VCaP (cell line): ENCODE data around the gene DLG2.

Experiments used
- H3K27ac ChIP-seq: fragments of 450-650 bp; 2 replicates; pipeline ENCODE4 v1.5.1; 2017
- TF ChIP-seq, protein P1 (sequence below): fragments of 450-650 bp; conservative IDR thresholded peaks from 2 replicates; pipeline ENCODE4 v1.5.1; 2017; ENCODE audit warnings: mild to moderate bottlenecking, moderate library complexity

The DLG2 gene

GRCh38 chr11:83471831-83472727, 2155.1 kb downstream of the DLG2 start:
- H3K27ac ChIP-seq = no peak overlapping the region

GRCh38 chr11:83467837-83468236, 2159.3 kb downstream of the DLG2 start:
- TF ChIP-seq, protein P1, sequence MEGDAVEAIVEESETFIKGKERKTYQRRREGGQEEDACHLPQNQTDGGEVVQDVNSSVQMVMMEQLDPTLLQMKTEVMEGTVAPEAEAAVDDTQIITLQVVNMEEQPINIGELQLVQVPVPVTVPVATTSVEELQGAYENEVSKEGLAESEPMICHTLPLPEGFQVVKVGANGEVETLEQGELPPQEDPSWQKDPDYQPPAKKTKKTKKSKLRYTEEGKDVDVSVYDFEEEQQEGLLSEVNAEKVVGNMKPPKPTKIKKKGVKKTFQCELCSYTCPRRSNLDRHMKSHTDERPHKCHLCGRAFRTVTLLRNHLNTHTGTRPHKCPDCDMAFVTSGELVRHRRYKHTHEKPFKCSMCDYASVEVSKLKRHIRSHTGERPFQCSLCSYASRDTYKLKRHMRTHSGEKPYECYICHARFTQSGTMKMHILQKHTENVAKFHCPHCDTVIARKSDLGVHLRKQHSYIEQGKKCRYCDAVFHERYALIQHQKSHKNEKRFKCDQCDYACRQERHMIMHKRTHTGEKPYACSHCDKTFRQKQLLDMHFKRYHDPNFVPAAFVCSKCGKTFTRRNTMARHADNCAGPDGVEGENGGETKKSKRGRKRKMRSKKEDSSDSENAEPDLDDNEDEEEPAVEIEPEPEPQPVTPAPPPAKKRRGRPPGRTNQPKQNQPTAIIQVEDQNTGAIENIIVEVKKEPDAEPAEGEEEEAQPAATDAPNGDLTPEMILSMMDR = no peak
- no peak overlapping the region for H3K27ac ChIP-seq

More at GRCh38 chr11:83471831-83472727, 2155.1 kb downstream of the DLG2 start:
- TF ChIP-seq, protein P1 = no peak

DNA sequence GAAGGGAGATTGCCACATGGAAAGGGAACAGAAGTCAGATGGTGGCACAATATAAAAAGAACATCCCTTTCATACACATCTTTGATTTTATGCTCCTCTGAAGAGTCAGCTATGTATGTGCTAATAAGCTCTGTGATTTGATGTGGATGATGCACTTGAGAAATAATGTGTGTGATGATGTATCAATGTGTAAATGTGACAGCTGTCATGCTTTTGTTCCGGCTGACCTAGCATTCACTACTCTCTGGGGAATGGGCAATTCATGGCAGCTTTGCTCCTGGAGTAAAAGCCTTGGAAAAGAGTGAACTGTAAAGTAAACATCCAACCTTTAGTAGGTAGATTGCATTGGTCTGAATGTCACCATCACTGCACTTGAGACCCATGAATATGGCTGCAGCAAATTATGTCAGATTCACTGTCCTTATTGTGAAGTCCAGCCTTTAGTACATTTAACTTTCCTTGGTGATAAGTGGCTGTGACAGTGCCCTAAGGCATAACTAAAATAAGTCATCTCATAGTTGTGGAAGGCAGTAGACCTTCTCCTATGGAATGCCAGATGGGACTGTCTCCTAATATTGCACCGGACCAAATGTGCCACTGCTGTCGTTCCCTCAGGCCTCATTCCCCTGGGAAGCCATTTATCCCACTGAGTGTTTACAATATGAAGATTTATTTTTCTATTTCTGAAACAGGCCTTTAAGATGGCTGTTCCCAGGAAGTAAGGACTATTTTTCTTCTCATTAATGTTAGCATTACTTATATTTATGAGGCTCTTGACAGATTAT, 2162.8 kb downstream of the DLG2 start:
- TF ChIP-seq, protein P1 = no peak
- no peak overlapping the region for H3K27ac ChIP-seq

DNA sequence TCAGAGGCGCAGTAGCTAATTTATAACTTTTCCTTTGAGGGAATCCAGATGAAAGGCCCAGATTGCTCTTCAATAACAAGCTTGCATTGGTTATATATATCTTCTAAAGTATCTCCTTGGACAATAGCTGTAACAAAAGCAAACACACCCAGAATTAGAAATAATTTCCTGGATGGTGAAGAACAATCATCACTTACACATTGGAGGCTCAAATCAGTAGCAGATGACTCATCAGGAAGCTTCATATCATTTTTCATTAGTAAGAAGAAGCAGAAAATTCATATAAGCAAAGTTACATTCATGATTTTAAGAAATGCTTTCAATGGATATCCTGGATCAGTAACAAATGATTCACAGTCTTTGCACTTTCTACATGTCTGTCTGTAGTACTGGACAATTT, 2167.3 kb downstream of the DLG2 start:
- TF ChIP-seq, protein P1 = no peak

DNA sequence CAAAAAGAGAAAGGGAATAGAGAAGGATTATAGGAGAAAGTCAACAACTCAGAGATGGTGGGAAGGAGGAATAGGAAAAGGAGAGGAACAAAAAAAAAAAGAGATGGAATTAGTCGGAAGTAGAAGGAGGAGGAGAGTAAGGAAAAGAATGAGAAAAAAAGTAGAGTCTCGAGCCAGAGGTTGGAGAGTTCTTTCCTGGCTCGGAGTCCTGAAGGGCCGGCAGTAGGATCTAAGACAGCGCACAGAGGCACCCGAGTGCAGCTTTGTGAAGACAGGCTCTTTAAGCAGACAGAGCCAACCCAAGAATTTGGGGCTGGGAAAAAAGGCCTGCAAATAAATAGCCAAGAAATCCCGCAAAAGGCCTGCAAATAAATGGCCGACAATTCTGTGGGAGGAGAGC, 2170.6 kb downstream of the DLG2 start:
- no peak overlapping the region for H3K27ac ChIP-seq
- TF ChIP-seq, protein P1 = no peak

More for the DNA sequence above, 2167.3 kb downstream of the DLG2 start:
- no peak overlapping the region for H3K27ac ChIP-seq

- TF ChIP-seq, protein P1 = no peak
- no peak overlapping the region for H3K27ac ChIP-seq
Measured at GRCh38 chr11:83456075-83456474, 2171.1 kb downstream of the DLG2 start.

GRCh38 chr11:83455356-83455755, 2171.8 kb downstream of the DLG2 start:
- H3K27ac ChIP-seq = no peak overlapping the region
- TF ChIP-seq, protein P1 = no peak
